ENCODE data around the gene OSBPL7. TPM values are rescaled to one million over a fixed set of nuclear protein-coding genes. Genes with fewer than 3 reads are reported as not detected.
A peak's percentile ranks its signal among the peaks of the same experiment; 100 is the strongest.

The OSBPL7 gene
- total and polyA plus RNA-seq, 2 of the 13 experiments (the other 11 are each of a cell fraction or from before 2014, with no cell fraction given) = 4.7 to 6.6 TPM

DNA sequence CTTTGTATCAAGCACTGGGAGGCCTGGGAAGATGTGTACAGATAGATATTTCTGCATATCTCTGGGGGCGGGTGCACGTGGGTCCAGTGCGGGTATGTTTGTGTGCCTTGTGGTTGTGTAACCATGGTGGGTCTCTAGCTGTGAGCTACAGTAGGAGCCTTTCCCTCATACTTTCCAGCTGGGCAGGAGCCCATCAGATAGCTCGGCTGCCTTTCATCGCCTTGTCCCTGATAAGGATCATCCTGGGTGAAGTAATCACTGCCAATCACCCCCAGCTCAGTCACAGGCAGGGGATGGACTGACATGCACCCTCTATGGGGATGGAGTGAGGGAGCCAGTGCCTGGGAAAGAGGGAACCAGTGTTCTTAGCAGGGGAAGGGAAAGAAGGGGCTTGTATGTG lies 22.6 kb upstream of the OSBPL7 start:
- no peak overlapping the region for H3K4me3 ChIP-seq (replicated peaks in 1 of 3; ENCODE audit: insufficient read depth in 1 of 3, low read depth in 2 of 3, low read length in 3 of 3)
- FAIRE-seq (peak; percentile 66), DNase-seq (ENCODE audit: low spot score) (peak; percentile 73), ATAC-seq (no peak; the same call in 2 of the 3 replicates)
- H3K36me3 ChIP-seq (replicated peaks in 1 of 2; ENCODE audit: control insufficient read depth in 1 of 2, insufficient read depth in 2 of 2, low read length in 2 of 2) = no peaks in the 10 kb centered on the region; a peak in 1 of 5 replicates
- peaks cover 5 to 11% of the 10 kb centered on the region in 2 experiments; a peak in 3 of 5 replicates for H3K27me3 ChIP-seq (ENCODE audit: control insufficient read depth in 1 of 2, insufficient read depth in 2 of 2, low read length in 2 of 2)
- peaks cover 10% of the 10 kb centered on the region for H3K79me2 ChIP-seq (ENCODE audit: insufficient read depth, low read length)
- POLR2A ChIA-PET = interaction anchor here (2.3 to 4.8 kb wide), 4 partner anchors 13 to 97 kb away, joined by 6 to 30 read pairs (median 18); partner anchors contain the start of genes LRRC46, MRPL10, PNPO and SP2
- no peaks in the 10 kb centered on the region for H3K9me3 ChIP-seq (ENCODE audit: low read length)
- peaks cover 49% of the 10 kb centered on the region for H3K4me1 ChIP-seq (ENCODE audit: insufficient read depth, low read length)
- in situ Hi-C loops (cut with HindIII; ENCODE audit: extremely low pct_ligation_motif_present, low pct_unique_long_range_greater_than_20kb) (loop anchor here (5.0 kb wide), 2 partner anchors 48 to 173 kb away; no protein-coding TSS in a partner anchor), intact Hi-C loops (cut with micrococcal nuclease; ENCODE audit: unreplicated experiment) (no loop called here)
- 0% methylated on average over 5 of the region's 5 CpGs for WGBS (ENCODE audit: low lambda C conversion rate)
- no peak overlapping the region for H2AFZ ChIP-seq (ENCODE audit: low read length)
- no peak overlapping the region for H3K9ac ChIP-seq (ENCODE audit: insufficient read depth, low read depth, low read length)
- CTCF ChIA-PET (ENCODE audit: low intra/inter-chr PET ratio, low total read pairs) = interaction anchor here (1.5 to 5.6 kb wide), 2 partner anchors 45 to 174 kb away, joined by 5 to 162 read pairs; no protein-coding TSS in a partner anchor
- H3K27ac ChIP-seq (ENCODE audit: extremely low read length, insufficient read depth, low read length) = no peak overlapping the region
- no TSS peak for BruUV-seq (replicated peaks)
- no peaks in the 10 kb centered on the region for H4K20me1 ChIP-seq (ENCODE audit: insufficient read depth, low read length)
- H3K4me2 ChIP-seq (ENCODE audit: low read depth, low read length) = peak overlapping the region; percentile 89
- no peak for TF ChIP-seq ZC3H4 (CRISPR knock-in tag; IDR thresholded peaks at IDR 0.05; ENCODE audit: borderline replicate concordance)
- no peak for TF ChIP-seq TEAD2 (CRISPR knock-in tag; IDR thresholded peaks at IDR 0.05)
- no peak for TF ChIP-seq ZNF589 (CRISPR knock-in tag; conservative IDR thresholded peaks at IDR 0.05)
- TF ChIP-seq, protein P1, sequence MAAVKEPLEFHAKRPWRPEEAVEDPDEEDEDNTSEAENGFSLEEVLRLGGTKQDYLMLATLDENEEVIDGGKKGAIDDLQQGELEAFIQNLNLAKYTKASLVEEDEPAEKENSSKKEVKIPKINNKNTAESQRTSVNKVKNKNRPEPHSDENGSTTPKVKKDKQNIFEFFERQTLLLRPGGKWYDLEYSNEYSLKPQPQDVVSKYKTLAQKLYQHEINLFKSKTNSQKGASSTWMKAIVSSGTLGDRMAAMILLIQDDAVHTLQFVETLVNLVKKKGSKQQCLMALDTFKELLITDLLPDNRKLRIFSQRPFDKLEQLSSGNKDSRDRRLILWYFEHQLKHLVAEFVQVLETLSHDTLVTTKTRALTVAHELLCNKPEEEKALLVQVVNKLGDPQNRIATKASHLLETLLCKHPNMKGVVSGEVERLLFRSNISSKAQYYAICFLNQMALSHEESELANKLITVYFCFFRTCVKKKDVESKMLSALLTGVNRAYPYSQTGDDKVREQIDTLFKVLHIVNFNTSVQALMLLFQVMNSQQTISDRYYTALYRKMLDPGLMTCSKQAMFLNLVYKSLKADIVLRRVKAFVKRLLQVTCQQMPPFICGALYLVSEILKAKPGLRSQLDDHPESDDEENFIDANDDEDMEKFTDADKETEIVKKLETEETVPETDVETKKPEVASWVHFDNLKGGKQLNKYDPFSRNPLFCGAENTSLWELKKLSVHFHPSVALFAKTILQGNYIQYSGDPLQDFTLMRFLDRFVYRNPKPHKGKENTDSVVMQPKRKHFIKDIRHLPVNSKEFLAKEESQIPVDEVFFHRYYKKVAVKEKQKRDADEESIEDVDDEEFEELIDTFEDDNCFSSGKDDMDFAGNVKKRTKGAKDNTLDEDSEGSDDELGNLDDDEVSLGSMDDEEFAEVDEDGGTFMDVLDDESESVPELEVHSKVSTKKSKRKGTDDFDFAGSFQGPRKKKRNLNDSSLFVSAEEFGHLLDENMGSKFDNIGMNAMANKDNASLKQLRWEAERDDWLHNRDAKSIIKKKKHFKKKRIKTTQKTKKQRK (IDR thresholded peaks at IDR 0.05; ENCODE audit: low read length) = no peak
- TF ChIP-seq, protein P2, sequence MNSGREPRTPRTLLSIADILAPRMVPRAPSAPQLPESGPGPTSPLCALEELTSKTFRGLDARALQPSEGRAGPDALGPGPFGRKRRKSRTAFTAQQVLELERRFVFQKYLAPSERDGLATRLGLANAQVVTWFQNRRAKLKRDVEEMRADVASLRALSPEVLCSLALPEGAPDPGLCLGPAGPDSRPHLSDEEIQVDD (CRISPR knock-in tag; IDR thresholded peaks at IDR 0.05; ENCODE audit: borderline replicate concordance) = no peak
- peak; percentile 78; the same call in 1 of the 2 replicates for TF ChIP-seq ZNF12 (CRISPR knock-in tag; IDR thresholded peaks at IDR 0.05)
- peak; percentile 42; the same call in 1 of the 2 replicates for TF ChIP-seq TGIF2 (CRISPR knock-in tag; IDR thresholded peaks at IDR 0.05)
- TF ChIP-seq, protein P3, sequence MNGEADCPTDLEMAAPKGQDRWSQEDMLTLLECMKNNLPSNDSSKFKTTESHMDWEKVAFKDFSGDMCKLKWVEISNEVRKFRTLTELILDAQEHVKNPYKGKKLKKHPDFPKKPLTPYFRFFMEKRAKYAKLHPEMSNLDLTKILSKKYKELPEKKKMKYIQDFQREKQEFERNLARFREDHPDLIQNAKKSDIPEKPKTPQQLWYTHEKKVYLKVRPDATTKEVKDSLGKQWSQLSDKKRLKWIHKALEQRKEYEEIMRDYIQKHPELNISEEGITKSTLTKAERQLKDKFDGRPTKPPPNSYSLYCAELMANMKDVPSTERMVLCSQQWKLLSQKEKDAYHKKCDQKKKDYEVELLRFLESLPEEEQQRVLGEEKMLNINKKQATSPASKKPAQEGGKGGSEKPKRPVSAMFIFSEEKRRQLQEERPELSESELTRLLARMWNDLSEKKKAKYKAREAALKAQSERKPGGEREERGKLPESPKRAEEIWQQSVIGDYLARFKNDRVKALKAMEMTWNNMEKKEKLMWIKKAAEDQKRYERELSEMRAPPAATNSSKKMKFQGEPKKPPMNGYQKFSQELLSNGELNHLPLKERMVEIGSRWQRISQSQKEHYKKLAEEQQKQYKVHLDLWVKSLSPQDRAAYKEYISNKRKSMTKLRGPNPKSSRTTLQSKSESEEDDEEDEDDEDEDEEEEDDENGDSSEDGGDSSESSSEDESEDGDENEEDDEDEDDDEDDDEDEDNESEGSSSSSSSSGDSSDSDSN (CRISPR knock-in tag; IDR thresholded peaks at IDR 0.05) = peak; percentile 43; the same call in 1 of the 2 replicates
- TF ChIP-seq, protein P4, sequence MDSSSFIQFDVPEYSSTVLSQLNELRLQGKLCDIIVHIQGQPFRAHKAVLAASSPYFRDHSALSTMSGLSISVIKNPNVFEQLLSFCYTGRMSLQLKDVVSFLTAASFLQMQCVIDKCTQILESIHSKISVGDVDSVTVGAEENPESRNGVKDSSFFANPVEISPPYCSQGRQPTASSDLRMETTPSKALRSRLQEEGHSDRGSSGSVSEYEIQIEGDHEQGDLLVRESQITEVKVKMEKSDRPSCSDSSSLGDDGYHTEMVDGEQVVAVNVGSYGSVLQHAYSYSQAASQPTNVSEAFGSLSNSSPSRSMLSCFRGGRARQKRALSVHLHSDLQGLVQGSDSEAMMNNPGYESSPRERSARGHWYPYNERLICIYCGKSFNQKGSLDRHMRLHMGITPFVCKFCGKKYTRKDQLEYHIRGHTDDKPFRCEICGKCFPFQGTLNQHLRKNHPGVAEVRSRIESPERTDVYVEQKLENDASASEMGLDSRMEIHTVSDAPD (CRISPR knock-in tag; IDR thresholded peaks at IDR 0.05) = peak; percentile 40; the same call in 1 of the 2 replicates
- TF ChIP-seq, protein P5, sequence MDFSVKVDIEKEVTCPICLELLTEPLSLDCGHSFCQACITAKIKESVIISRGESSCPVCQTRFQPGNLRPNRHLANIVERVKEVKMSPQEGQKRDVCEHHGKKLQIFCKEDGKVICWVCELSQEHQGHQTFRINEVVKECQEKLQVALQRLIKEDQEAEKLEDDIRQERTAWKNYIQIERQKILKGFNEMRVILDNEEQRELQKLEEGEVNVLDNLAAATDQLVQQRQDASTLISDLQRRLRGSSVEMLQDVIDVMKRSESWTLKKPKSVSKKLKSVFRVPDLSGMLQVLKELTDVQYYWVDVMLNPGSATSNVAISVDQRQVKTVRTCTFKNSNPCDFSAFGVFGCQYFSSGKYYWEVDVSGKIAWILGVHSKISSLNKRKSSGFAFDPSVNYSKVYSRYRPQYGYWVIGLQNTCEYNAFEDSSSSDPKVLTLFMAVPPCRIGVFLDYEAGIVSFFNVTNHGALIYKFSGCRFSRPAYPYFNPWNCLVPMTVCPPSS (IDR thresholded peaks at IDR 0.05) = no peak
- 0 out of 2 replicates have a peak, but pooled peaks have one; percentile 33 for TF ChIP-seq ZNF572 (CRISPR knock-in tag; IDR thresholded peaks at IDR 0.05)
- no peak for TF ChIP-seq HDAC6 (IDR thresholded peaks at IDR 0.05; ENCODE audit: low read depth, low read length)
- no peak for TF ChIP-seq FOXM1 (CRISPR knock-in tag; IDR thresholded peaks at IDR 0.05)
- 0 out of 2 replicates have a peak, but pooled peaks have one; percentile 17 for TF ChIP-seq FOXK1 (CRISPR knock-in tag; IDR thresholded peaks at IDR 0.05; ENCODE audit: borderline replicate concordance, low read depth)
- TF ChIP-seq ZNF441 (CRISPR knock-in tag; IDR thresholded peaks at IDR 0.05; ENCODE audit: borderline replicate concordance) = no peak
- TF ChIP-seq PHF20 (CRISPR knock-in tag; IDR thresholded peaks at IDR 0.05) = no peak

All from HepG2 (cell line).